GM12878 (cell line): ENCODE results near the gene TSC2. TPM values are rescaled to one million over a fixed set of nuclear protein-coding genes. Genes with fewer than 3 reads are reported as not detected.
A peak's percentile ranks its signal among the peaks of the same experiment; 100 is the strongest.

ENCODE experiments used
- ATAC-seq: fragments of 200-7000 bp; cut with Tn5 transposase; 3 replicates; pipeline ENCODE4 v1.9.1; 2020; ENCODE audit warnings: mild to moderate bottlenecking, moderate library complexity
- BruUV-seq: library from RNA; stranded (reverse); fragments of 400-500 nt; replicated peaks from 2 replicates; lab custom pipeline; 2021; lab: Mats Ljungman, UMichigan
- CTCF ChIA-PET: fragments of 300-600 bp; sonication (Branson Sonifier 250); formaldehyde crosslinking; extraction: SDS; loops from one replicate; lab custom pipeline; 2021; ENCODE audit warnings: inconsistent platforms; lab: Yijun Ruan, JAX
- POLR2A ChIA-PET: fragments of 350-600 bp; formaldehyde crosslinking; extraction: SDS; loops from one replicate; lab custom pipeline; 2021; ENCODE audit warnings: inconsistent platforms; lab: Charles Lee
- RAD21 ChIA-PET: fragments of 300-600 bp; sonication (Branson Sonifier 250); formaldehyde crosslinking; loops from one replicate; lab custom pipeline; 2023; ENCODE audit warnings: antibody characterized with exemption; ENCODE audit not compliant: unreplicated experiment; lab: Charles Lee
- SMC1A ChIA-PET: fragments of 300-600 bp; sonication (Branson Sonifier 250); formaldehyde crosslinking; loops from one replicate; lab custom pipeline; 2023; ENCODE audit not compliant: unreplicated experiment, uncharacterized antibody; lab: Charles Lee
- DNase-seq: peaks from one replicate; pipeline ENCODE4 v3.0.0-alpha.2; 2011; ENCODE audit warnings: low read depth, low spot score
- FAIRE-seq: peaks from 3 replicates; lab custom pipeline; 2011; peaks lifted over from hg19 to GRCh38; lab: Jason Lieb, UNC
- H2AFZ ChIP-seq: 2 replicates; pipeline ENCODE4 v1.6.0; 2011; ENCODE audit warnings: low read depth, low read length, control low read depth; ENCODE audit not compliant: control insufficient read depth
- H3K27ac ChIP-seq: 2 replicates; pipeline ENCODE4 v1.5.1; 2011; ENCODE audit warnings: control low read depth; ENCODE audit not compliant: control insufficient read depth, insufficient read depth
- H3K27me3 ChIP-seq, 2 experiments: replicated peaks in 1 of 2; 2 replicates each; pipeline versions ENCODE4 v1.6.0 to v1.6.1; 2011; ENCODE audit warnings: low read length in 1 of 2; ENCODE audit not compliant: control insufficient read depth in 2 of 2, insufficient read depth in 2 of 2
- H3K36me3 ChIP-seq, 2 experiments: 2 replicates each; pipeline ENCODE4 v1.5.1; 2011; ENCODE audit warnings: low read length in 1 of 2; ENCODE audit not compliant: control insufficient read depth in 2 of 2, insufficient read depth in 2 of 2
- H3K4me1 ChIP-seq: 2 replicates; pipeline ENCODE4 v1.6.1; 2011; ENCODE audit warnings: mild to moderate bottlenecking, low read length, moderate library complexity, mixed read lengths; ENCODE audit not compliant: control insufficient read depth, insufficient read depth
- H3K4me2 ChIP-seq: 2 replicates; pipeline ENCODE4 v1.6.0; 2011; ENCODE audit warnings: control low read depth; ENCODE audit not compliant: control insufficient read depth, insufficient read depth
- H3K4me3 ChIP-seq: fragments of 200-600 bp; sonication (generic); 2 replicates; pipeline ENCODE4 v1.5.1; 2016
- H3K79me2 ChIP-seq: 2 replicates; pipeline ENCODE4 v1.6.0; 2011; ENCODE audit warnings: low read length; ENCODE audit not compliant: control insufficient read depth, insufficient read depth
- H3K9ac ChIP-seq: 2 replicates; pipeline ENCODE4 v1.8.0; 2011; ENCODE audit warnings: low read length, control low read depth, mixed read lengths; ENCODE audit not compliant: control insufficient read depth, insufficient read depth
- H3K9me3 ChIP-seq: replicated peaks from 3 replicates; pipeline ENCODE4 v1.5.1; 2011; ENCODE audit warnings: mild to moderate bottlenecking, low read length; ENCODE audit not compliant: control insufficient read depth, insufficient read depth
- H4K20me1 ChIP-seq: 2 replicates; pipeline ENCODE4 v1.6.0; 2011; ENCODE audit not compliant: control insufficient read depth, insufficient read depth
- BCL3 ChIP-seq: IDR thresholded peaks from 2 replicates; pipeline ENCODE4 v1.6.1; 2011; ENCODE audit warnings: borderline replicate concordance, low read depth, mild to moderate bottlenecking, moderate library complexity, low read length; ENCODE audit not compliant: insufficient read depth, poor library complexity, severe bottlenecking
- CEBPZ ChIP-seq: fragments of 150-350 bp; IDR thresholded peaks from 2 replicates; pipeline ENCODE4 v1.6.1; 2016; ENCODE audit warnings: low read depth, low read length
- JUNB ChIP-seq: IDR thresholded peaks from 2 replicates; pipeline ENCODE4 v1.6.1; 2016; ENCODE audit warnings: antibody characterized with exemption, mild to moderate bottlenecking
- KAT2A ChIP-seq: conservative IDR thresholded peaks from 2 replicates; pipeline ENCODE4 v1.6.1; 2011; ENCODE audit warnings: low read depth, low read length; ENCODE audit not compliant: control insufficient read depth
- MTA3 ChIP-seq: IDR thresholded peaks from 2 replicates; pipeline ENCODE4 v1.6.1; 2012; ENCODE audit warnings: low read length, inconsistent platforms, borderline replicate concordance
- POLR2A ChIP-seq: IDR thresholded peaks from 2 replicates; pipeline ENCODE4 v1.6.1; 2011; ENCODE audit warnings: low read depth, mild to moderate bottlenecking, low read length
- POU2F2 ChIP-seq: IDR thresholded peaks from 3 replicates; pipeline ENCODE4 v1.6.1; 2011; ENCODE audit warnings: low read depth, mild to moderate bottlenecking, low read length, borderline replicate concordance
- WGBS: methylation state at CpG from one replicate; pipeline ENCODE4 v1.1.6; 2016; ENCODE audit warnings: low lambda C conversion rate; ENCODE audit not compliant: insufficient replicate concordance, insufficient coverage; ENCODE audit errors: missing lambda C conversion rate; 5-methylcytosine and 5-hydroxymethylcytosine counted together
- in situ Hi-C: fragments of 300-500 bp; cut with MboI; formaldehyde crosslinking; loops from 9 replicates; pipeline ENCODE4 v1.14.3; 2018; ENCODE audit warnings: mixed read lengths
- intact Hi-C: fragments of 100-400 bp; cut with micrococcal nuclease; formaldehyde crosslinking; loops from one replicate; pipeline ENCODE4 v1.14.2; 2022; ENCODE audit not compliant: unreplicated experiment
- polyA plus RNA-seq, 11 experiments: library from polyadenylated mRNA; depleted of rRNA in 4 of 11; unstranded in 6 of 11; stranded (reverse) in 5 of 11; fragments of >200 nt; fragmentation: Nextera tagmentation in 4 of 11; fragmentation: Illumina TruSeq in 1 of 11; extraction: Ambion mirVana in 4 of 11; extraction: Trizol in 1 of 11; gene quantifications; 1 replicate in 1 of 11; 2 replicates in 10 of 11; pipeline versions ENCODE4 v1.2.1 to v1.2.3, GENCODE V29; 2011 to 2016; ENCODE audit warnings: inconsistent platforms in 2 of 11, missing spikeins in 2 of 11, low read depth in 1 of 11
- total RNA-seq, 4 experiments: library from RNA; depleted of rRNA in 3 of 4; stranded (reverse); fragments of >200 nt in 3 of 4; fragmentation: Illumina TruSeq in 1 of 4; extraction: Trizol in 1 of 4; gene quantifications; 2 replicates each; pipeline versions ENCODE4 v1.2.1 to v1.2.3, GENCODE V29; 2013 to 2021

TSC2 gene
- total and polyA plus RNA-seq, 10 of the 15 experiments (the other 5 are each of a cell fraction or from before 2014, with no cell fraction given): 1.6 to 77.0 (median 21.6) TPM

- Histone ChIP-seq H3K36me3 (peaks cover 0 to 45% of the 10 kb centered on the region in 2 experiments; a peak in 3 of 4 replicates), H2AFZ (no peak overlapping the region), H3K27ac (no peak overlapping the region), H3K9ac (no peak overlapping the region), H3K79me2 (peaks cover 45% of the 10 kb centered on the region), H3K4me1 (peaks cover 15% of the 10 kb centered on the region), H4K20me1 (peaks cover 6% of the 10 kb centered on the region), H3K27me3 (no peaks in the 10 kb centered on the region), H3K4me2 (peak overlapping the region; percentile 38; the same call in 1 of the 2 replicates), H3K4me3 (no peak overlapping the region), H3K9me3 (no peaks in the 10 kb centered on the region)
- in situ Hi-C loops: no loop called here
- RAD21 ChIA-PET: interaction anchor here (0.6 to 2.5 kb wide), 4 partner anchors 11 to 152 kb away, joined by 3 to 14 read pairs (median 4); partner anchors contain the start of gene RPL3L
- DNase-seq (no peak), FAIRE-seq (no peak), ATAC-seq (no peak)
- TF ChIP-seq MTA3: no peak
- no peak for TF ChIP-seq CEBPZ
- TF ChIP-seq JUNB: no peak
- TF ChIP-seq POU2F2: no peak
- TF ChIP-seq POLR2A: peak; percentile 0; the same call in 1 of the 2 replicates
- TF ChIP-seq BCL3: no peak
- no peak for TF ChIP-seq KAT2A
- CTCF ChIA-PET: interaction anchor here (0.6 to 4.3 kb wide), 18 partner anchors 10 to 484 kb away, joined by 3 to 54 read pairs (median 5); partner anchors contain the start of genes NDUFB10, NOXO1, NUBP2 and SPSB3
- 52% methylated on average over 8 of the region's 8 CpGs for WGBS
- POLR2A ChIA-PET: interaction anchor here (0.8 to 2.2 kb wide), 6 partner anchors 10 to 152 kb away, joined by 4 to 10 read pairs (median 4); partner anchors contain the start of genes NOXO1 and TRAF7
- BruUV-seq: no TSS peak
- SMC1A ChIA-PET: interaction anchor here (1.0 to 2.1 kb wide), 5 partner anchors 14 to 152 kb away, joined by 3 to 14 read pairs (median 4); partner anchors contain the start of gene TRAF7
- intact Hi-C loops: no loop called here
Measured at GRCh38 chr16:2003231-2003826, 44.5 kb upstream of the TSC2 start.
